Measurements from ENCODE around the gene IGSF3. TPM values are rescaled to one million over a fixed set of nuclear protein-coding genes. Genes with fewer than 3 reads are reported as not detected.

IGSF3 gene
- total and polyA plus RNA-seq, 2 experiments from 2014 or later, result 7.3 to 37.8 TPM

DNA sequence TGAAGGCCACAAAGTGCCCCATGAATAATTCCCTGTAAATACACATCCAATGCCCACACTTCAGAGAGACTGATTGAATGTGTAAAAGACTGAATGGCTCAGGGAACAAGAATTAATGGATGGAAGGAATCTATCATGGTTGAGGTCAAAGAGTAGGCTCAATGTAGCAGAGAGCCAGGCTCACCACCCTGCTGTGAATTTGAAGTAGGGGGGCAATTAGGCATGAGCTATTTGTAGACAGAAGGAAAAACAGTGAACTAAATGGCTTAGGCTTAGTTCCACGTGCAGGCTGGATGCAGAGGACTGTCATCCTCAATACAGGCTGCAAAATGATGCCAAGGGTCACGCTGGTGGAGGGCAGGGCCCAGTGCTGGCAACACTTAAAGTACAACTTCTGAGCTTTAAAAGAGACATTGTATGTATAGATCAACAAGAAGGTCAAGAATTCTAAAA is 22.9 kb upstream of the IGSF3 start (continued):
- TF ChIP-seq, protein P1, sequence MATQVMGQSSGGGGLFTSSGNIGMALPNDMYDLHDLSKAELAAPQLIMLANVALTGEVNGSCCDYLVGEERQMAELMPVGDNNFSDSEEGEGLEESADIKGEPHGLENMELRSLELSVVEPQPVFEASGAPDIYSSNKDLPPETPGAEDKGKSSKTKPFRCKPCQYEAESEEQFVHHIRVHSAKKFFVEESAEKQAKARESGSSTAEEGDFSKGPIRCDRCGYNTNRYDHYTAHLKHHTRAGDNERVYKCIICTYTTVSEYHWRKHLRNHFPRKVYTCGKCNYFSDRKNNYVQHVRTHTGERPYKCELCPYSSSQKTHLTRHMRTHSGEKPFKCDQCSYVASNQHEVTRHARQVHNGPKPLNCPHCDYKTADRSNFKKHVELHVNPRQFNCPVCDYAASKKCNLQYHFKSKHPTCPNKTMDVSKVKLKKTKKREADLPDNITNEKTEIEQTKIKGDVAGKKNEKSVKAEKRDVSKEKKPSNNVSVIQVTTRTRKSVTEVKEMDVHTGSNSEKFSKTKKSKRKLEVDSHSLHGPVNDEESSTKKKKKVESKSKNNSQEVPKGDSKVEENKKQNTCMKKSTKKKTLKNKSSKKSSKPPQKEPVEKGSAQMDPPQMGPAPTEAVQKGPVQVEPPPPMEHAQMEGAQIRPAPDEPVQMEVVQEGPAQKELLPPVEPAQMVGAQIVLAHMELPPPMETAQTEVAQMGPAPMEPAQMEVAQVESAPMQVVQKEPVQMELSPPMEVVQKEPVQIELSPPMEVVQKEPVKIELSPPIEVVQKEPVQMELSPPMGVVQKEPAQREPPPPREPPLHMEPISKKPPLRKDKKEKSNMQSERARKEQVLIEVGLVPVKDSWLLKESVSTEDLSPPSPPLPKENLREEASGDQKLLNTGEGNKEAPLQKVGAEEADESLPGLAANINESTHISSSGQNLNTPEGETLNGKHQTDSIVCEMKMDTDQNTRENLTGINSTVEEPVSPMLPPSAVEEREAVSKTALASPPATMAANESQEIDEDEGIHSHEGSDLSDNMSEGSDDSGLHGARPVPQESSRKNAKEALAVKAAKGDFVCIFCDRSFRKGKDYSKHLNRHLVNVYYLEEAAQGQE (IDR thresholded peaks at IDR 0.05; ENCODE audit: unreplicated experiment), result no peak
- TF ChIP-seq NANOG (IDR thresholded peaks at IDR 0.05; ENCODE audit: borderline replicate concordance) (no peak), STAT1 (IDR thresholded peaks at IDR 0.05; ENCODE audit: unreplicated experiment) (no peak)
- TF ChIP-seq, protein P2, sequence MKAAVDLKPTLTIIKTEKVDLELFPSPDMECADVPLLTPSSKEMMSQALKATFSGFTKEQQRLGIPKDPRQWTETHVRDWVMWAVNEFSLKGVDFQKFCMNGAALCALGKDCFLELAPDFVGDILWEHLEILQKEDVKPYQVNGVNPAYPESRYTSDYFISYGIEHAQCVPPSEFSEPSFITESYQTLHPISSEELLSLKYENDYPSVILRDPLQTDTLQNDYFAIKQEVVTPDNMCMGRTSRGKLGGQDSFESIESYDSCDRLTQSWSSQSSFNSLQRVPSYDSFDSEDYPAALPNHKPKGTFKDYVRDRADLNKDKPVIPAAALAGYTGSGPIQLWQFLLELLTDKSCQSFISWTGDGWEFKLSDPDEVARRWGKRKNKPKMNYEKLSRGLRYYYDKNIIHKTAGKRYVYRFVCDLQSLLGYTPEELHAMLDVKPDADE (IDR thresholded peaks at IDR 0.05), result no peak

DNA sequence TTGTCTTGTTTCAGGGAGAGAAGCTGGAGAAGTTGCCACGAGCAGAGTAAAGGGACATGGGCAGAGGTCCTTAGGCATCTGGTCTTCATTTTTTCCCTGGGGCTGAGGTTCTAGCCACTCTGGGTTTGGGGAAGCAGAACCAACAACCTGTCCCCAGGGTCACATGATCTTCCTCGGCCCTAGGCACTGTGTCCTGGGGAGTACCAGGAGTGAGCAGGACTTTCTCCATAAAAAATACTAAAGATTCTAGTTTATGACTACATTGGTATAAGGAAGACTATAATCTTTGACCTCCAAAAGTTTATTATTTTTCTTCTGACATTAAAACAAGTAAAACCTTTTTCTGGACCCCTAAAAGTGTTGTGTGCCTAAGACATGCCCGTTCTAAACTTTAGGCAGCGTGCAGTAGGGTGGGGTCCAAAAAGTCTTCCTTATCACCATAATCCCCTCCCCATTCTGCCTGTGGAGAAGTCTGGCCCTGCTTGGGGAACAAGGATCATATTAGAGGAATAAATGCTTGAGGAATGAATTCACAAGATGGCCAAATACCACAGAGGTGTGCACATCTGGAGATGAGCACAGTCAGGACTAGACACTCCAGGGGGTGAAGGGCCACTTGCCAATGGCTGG is 19.3 kb upstream of the IGSF3 start:
- Histone ChIP-seq H3F3A (replicated peaks; ENCODE audit: low read depth) (no peaks in the 10 kb centered on the region), H4K20me1 (replicated peaks; ENCODE audit: insufficient read depth) (no peaks in the 10 kb centered on the region), H3K9me2 (ENCODE audit: insufficient read depth) (peaks cover 11% of the 10 kb centered on the region; the same call in 1 of the 2 replicates), H2AFZ (no peak overlapping the region), H3K27ac (ENCODE audit: low read depth) (no peak overlapping the region), H3K36me3 (ENCODE audit: insufficient read depth) (no peaks in the 10 kb centered on the region), H3K4me1 (ENCODE audit: insufficient read depth) (peaks cover 15% of the 10 kb centered on the region), H3K27me3 (ENCODE audit: insufficient read depth) (no peaks in the 10 kb centered on the region), H3K4me3 (no peak overlapping the region), H3K79me2 (replicated peaks; ENCODE audit: insufficient read depth) (no peaks in the 10 kb centered on the region), H3K4me2 (peak overlapping the region; percentile 43; the same call in 1 of the 2 replicates)
- Mint-ChIP-seq H3K9me3 (no peaks in the 10 kb centered on the region), H3K27ac (no peak overlapping the region; the same call in 1 of the 2 replicates), H3K4me1 (peaks cover 23% of the 10 kb centered on the region), H3K4me3 (no peak overlapping the region), H3K36me3 (ENCODE audit: low read depth) (no peaks in the 10 kb centered on the region), H3K27me3 (ENCODE audit: insufficient read depth, low read depth, poor library complexity) (peaks cover 2% of the 10 kb centered on the region)
- ATAC-seq (no peak), DNase-seq (ENCODE audit: low spot score) (no peak)
- TF ChIP-seq, protein P3, sequence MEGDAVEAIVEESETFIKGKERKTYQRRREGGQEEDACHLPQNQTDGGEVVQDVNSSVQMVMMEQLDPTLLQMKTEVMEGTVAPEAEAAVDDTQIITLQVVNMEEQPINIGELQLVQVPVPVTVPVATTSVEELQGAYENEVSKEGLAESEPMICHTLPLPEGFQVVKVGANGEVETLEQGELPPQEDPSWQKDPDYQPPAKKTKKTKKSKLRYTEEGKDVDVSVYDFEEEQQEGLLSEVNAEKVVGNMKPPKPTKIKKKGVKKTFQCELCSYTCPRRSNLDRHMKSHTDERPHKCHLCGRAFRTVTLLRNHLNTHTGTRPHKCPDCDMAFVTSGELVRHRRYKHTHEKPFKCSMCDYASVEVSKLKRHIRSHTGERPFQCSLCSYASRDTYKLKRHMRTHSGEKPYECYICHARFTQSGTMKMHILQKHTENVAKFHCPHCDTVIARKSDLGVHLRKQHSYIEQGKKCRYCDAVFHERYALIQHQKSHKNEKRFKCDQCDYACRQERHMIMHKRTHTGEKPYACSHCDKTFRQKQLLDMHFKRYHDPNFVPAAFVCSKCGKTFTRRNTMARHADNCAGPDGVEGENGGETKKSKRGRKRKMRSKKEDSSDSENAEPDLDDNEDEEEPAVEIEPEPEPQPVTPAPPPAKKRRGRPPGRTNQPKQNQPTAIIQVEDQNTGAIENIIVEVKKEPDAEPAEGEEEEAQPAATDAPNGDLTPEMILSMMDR (conservative IDR thresholded peaks at IDR 0.05; ENCODE audit: low read depth in 2 of 2), result no peak
- TF ChIP-seq ZNF114 (CRISPR knock-in tag; IDR thresholded peaks at IDR 0.05), result no peak
- TF ChIP-seq ZNF331 (CRISPR knock-in tag; IDR thresholded peaks at IDR 0.05; ENCODE audit: low read depth), result no peak
- no peak for TF ChIP-seq EZH2phosphoT487 (IDR thresholded peaks at IDR 0.05; ENCODE audit: unreplicated experiment)
- TF ChIP-seq NANOG (IDR thresholded peaks at IDR 0.05; ENCODE audit: borderline replicate concordance), result no peak
- TF ChIP-seq, protein P2 (IDR thresholded peaks at IDR 0.05), result no peak
- TF ChIP-seq, protein P4, sequence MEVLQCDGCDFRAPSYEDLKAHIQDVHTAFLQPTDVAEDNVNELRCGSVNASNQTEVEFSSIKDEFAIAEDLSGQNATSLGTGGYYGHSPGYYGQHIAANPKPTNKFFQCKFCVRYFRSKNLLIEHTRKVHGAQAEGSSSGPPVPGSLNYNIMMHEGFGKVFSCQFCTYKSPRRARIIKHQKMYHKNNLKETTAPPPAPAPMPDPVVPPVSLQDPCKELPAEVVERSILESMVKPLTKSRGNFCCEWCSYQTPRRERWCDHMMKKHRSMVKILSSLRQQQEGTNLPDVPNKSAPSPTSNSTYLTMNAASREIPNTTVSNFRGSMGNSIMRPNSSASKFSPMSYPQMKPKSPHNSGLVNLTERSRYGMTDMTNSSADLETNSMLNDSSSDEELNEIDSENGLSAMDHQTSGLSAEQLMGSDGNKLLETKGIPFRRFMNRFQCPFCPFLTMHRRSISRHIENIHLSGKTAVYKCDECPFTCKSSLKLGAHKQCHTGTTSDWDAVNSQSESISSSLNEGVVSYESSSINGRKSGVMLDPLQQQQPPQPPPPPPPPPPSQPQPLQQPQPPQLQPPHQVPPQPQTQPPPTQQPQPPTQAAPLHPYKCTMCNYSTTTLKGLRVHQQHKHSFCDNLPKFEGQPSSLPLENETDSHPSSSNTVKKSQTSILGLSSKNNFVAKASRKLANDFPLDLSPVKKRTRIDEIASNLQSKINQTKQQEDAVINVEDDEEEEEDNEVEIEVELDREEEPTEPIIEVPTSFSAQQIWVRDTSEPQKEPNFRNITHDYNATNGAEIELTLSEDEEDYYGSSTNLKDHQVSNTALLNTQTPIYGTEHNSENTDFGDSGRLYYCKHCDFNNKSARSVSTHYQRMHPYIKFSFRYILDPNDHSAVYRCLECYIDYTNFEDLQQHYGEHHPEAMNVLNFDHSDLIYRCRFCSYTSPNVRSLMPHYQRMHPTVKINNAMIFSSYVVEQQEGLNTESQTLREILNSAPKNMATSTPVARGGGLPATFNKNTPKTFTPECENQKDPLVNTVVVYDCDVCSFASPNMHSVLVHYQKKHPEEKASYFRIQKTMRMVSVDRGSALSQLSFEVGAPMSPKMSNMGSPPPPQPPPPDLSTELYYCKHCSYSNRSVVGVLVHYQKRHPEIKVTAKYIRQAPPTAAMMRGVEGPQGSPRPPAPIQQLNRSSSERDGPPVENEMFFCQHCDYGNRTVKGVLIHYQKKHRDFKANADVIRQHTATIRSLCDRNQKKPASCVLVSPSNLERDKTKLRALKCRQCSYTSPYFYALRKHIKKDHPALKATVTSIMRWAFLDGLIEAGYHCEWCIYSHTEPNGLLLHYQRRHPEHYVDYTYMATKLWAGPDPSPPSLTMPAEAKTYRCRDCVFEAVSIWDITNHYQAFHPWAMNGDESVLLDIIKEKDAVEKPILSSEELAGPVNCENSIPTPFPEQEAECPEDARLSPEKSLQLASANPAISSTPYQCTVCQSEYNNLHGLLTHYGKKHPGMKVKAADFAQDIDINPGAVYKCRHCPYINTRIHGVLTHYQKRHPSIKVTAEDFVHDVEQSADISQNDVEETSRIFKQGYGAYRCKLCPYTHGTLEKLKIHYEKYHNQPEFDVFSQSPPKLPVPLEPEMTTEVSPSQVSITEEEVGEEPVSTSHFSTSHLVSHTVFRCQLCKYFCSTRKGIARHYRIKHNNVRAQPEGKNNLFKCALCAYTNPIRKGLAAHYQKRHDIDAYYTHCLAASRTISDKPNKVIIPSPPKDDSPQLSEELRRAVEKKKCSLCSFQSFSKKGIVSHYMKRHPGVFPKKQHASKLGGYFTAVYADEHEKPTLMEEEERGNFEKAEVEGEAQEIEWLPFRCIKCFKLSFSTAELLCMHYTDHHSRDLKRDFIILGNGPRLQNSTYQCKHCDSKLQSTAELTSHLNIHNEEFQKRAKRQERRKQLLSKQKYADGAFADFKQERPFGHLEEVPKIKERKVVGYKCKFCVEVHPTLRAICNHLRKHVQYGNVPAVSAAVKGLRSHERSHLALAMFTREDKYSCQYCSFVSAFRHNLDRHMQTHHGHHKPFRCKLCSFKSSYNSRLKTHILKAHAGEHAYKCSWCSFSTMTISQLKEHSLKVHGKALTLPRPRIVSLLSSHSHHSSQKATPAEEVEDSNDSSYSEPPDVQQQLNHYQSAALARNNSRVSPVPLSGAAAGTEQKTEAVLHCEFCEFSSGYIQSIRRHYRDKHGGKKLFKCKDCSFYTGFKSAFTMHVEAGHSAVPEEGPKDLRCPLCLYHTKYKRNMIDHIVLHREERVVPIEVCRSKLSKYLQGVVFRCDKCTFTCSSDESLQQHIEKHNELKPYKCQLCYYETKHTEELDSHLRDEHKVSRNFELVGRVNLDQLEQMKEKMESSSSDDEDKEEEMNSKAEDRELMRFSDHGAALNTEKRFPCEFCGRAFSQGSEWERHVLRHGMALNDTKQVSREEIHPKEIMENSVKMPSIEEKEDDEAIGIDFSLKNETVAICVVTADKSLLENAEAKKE (CRISPR knock-in tag; IDR thresholded peaks at IDR 0.05), result no peak
- TF ChIP-seq EZH2 (IDR thresholded peaks at IDR 0.05; ENCODE audit: low read depth, unreplicated experiment), result no peak
